NCI-H526 treated with DMSO at 0.1 percent for 48 hours (cell line): ENCODE results near the gene SHISAL2A.

ENCODE experiments used
- DNase-seq: peaks from one replicate; lab custom pipeline; 2025; lab: John Stamatoyannopoulos, UW

The SHISAL2A gene

GRCh38 chr1:52659851-52660596 is 27.1 kb downstream of the SHISAL2A start:
- DNase-seq, result no peak

GRCh38 chr1:52660807-52661206 is 27.8 kb downstream of the SHISAL2A start:
- DNase-seq, result no peak

GRCh38 chr1:52662645-52663313 is 29.8 kb downstream of the SHISAL2A start:
- peak; percentile 66 for DNase-seq

GRCh38 chr1:52663716-52664115 is 30.7 kb downstream of the SHISAL2A start:
- DNase-seq, result no peak

- DNase-seq, result no peak
These were observed 32.3 kb downstream of the SHISAL2A start for GRCh38 chr1:52665006-52665941.

- DNase-seq, result no peak
These were observed 34.3 kb downstream of the SHISAL2A start for GRCh38 chr1:52667290-52667689.

GRCh38 chr1:52667984-52668383 is 35.0 kb downstream of the SHISAL2A start:
- no peak for DNase-seq

GRCh38 chr1:52668711-52669110 is 35.7 kb downstream of the SHISAL2A start:
- DNase-seq, result no peak

- DNase-seq, result no peak
These were observed 36.7 kb downstream of the SHISAL2A start for GRCh38 chr1:52669696-52670095.

- no peak for DNase-seq
These were observed 37.6 kb downstream of the SHISAL2A start for GRCh38 chr1:52670604-52671003.

- DNase-seq, result no peak
These were observed 40.0 kb downstream of the SHISAL2A start for GRCh38 chr1:52672946-52673345.

- DNase-seq, result no peak
These were observed 40.5 kb downstream of the SHISAL2A start for GRCh38 chr1:52673513-52673912.

- no peak for DNase-seq
These were observed 41.8 kb downstream of the SHISAL2A start for GRCh38 chr1:52674497-52675384.

- DNase-seq, result no peak
These were observed 43.4 kb downstream of the SHISAL2A start for GRCh38 chr1:52676249-52676903.

- peak; percentile 13 for DNase-seq
These were observed 44.3 kb downstream of the SHISAL2A start for GRCh38 chr1:52677076-52677806.

GRCh38 chr1:52679048-52679447 is 46.1 kb downstream of the SHISAL2A start:
- DNase-seq, result no peak

GRCh38 chr1:52679498-52679897 is 46.5 kb downstream of the SHISAL2A start:
- DNase-seq, result no peak

GRCh38 chr1:52680353-52680752 is 47.4 kb downstream of the SHISAL2A start:
- DNase-seq, result no peak

- no peak for DNase-seq
These were observed 48.2 kb downstream of the SHISAL2A start for GRCh38 chr1:52681136-52681535.

GRCh38 chr1:52683367-52683940 is 50.5 kb downstream of the SHISAL2A start:
- DNase-seq, result no peak
